ENCODE data around the gene CD46. TPM values are rescaled to one million over a fixed set of nuclear protein-coding genes. Genes with fewer than 3 reads are reported as not detected.

Gene CD46
- polyA plus RNA-seq, 1 donor from 2014 or later, result 393 TPM

- no peak overlapping the region for H2AFZ ChIP-seq (ENCODE audit: low read depth, low read length)
These were observed 4.2 kb downstream of the CD46 start for GRCh38 chr1:207755846-207756693.

GRCh38 chr1:207762622-207763021, 10.8 kb downstream of the CD46 start:
- no peaks in the 10 kb centered on the region for H3F3A ChIP-seq (ENCODE audit: insufficient read depth, low read length, poor library complexity, severe bottlenecking)
- peaks cover 5% of the 10 kb centered on the region for H3K9me3 ChIP-seq (ENCODE audit: low read length)
- H3K79me2 ChIP-seq (replicated peaks; ENCODE audit: insufficient read depth, low read length), result peaks cover 25% of the 10 kb centered on the region
- peaks cover 38% of the 10 kb centered on the region for H3K36me3 ChIP-seq (ENCODE audit: insufficient read depth, low read length)
- H3K27me3 ChIP-seq (ENCODE audit: insufficient read depth, low read depth, low read length), result no peaks in the 10 kb centered on the region
- H3K9me2 ChIP-seq (ENCODE audit: insufficient read depth, low read length), result no peaks in the 10 kb centered on the region
- no peak overlapping the region for H3K4me3 ChIP-seq (ENCODE audit: low read length)
- H3K9ac ChIP-seq (ENCODE audit: low read length), result no peak overlapping the region
- H3K27ac ChIP-seq (ENCODE audit: low read length), result no peak overlapping the region
- H3K4me2 ChIP-seq (ENCODE audit: low read length), result no peak overlapping the region
- H2AFZ ChIP-seq (ENCODE audit: low read depth, low read length), result no peak overlapping the region
- TF ChIP-seq TAF1 (IDR thresholded peaks at IDR 0.05; ENCODE audit: low read depth), result no peak
- TF ChIP-seq, protein P1, sequence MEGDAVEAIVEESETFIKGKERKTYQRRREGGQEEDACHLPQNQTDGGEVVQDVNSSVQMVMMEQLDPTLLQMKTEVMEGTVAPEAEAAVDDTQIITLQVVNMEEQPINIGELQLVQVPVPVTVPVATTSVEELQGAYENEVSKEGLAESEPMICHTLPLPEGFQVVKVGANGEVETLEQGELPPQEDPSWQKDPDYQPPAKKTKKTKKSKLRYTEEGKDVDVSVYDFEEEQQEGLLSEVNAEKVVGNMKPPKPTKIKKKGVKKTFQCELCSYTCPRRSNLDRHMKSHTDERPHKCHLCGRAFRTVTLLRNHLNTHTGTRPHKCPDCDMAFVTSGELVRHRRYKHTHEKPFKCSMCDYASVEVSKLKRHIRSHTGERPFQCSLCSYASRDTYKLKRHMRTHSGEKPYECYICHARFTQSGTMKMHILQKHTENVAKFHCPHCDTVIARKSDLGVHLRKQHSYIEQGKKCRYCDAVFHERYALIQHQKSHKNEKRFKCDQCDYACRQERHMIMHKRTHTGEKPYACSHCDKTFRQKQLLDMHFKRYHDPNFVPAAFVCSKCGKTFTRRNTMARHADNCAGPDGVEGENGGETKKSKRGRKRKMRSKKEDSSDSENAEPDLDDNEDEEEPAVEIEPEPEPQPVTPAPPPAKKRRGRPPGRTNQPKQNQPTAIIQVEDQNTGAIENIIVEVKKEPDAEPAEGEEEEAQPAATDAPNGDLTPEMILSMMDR (IDR thresholded peaks at IDR 0.05; ENCODE audit: poor library complexity, severe bottlenecking), result no peak
- TF ChIP-seq POLR2AphosphoS5 (IDR thresholded peaks at IDR 0.05), result no peak
- TF ChIP-seq REST (IDR thresholded peaks at IDR 0.05; ENCODE audit: borderline replicate concordance), result no peak
- no peak for TF ChIP-seq SMC3 (conservative IDR thresholded peaks at IDR 0.05; ENCODE audit: poor library complexity)
- no peak for TF ChIP-seq RAD21 (conservative IDR thresholded peaks at IDR 0.05)
- TF ChIP-seq MXI1 (conservative IDR thresholded peaks at IDR 0.05; ENCODE audit: poor library complexity, severe bottlenecking), result no peak
- no peak for TF ChIP-seq EP300 (conservative IDR thresholded peaks at IDR 0.05; ENCODE audit: poor library complexity, severe bottlenecking)
- no peak for TF ChIP-seq EZH2 (IDR thresholded peaks at IDR 0.05; ENCODE audit: borderline replicate concordance, insufficient read depth, low read length, poor library complexity, severe bottlenecking)
- no peaks in the 10 kb centered on the region for H4K20me1 ChIP-seq (ENCODE audit: insufficient read depth)

More at GRCh38 chr1:207755846-207756693, 4.2 kb downstream of the CD46 start:
- Histone ChIP-seq H3K27ac (ENCODE audit: low read length) (no peak overlapping the region), H3K9ac (ENCODE audit: low read length) (no peak overlapping the region), H3F3A (ENCODE audit: insufficient read depth, low read length, poor library complexity, severe bottlenecking) (no peaks in the 10 kb centered on the region), H3K9me3 (ENCODE audit: low read length) (no peaks in the 10 kb centered on the region), H3K9me2 (ENCODE audit: insufficient read depth, low read length) (no peaks in the 10 kb centered on the region), H4K20me1 (ENCODE audit: insufficient read depth) (peaks cover 8% of the 10 kb centered on the region), H3K79me2 (replicated peaks; ENCODE audit: insufficient read depth, low read length) (peaks cover 71% of the 10 kb centered on the region), H3K4me2 (ENCODE audit: low read length) (no peak overlapping the region), H3K4me3 (ENCODE audit: low read length) (peak overlapping the region; percentile 96), H3K36me3 (ENCODE audit: insufficient read depth, low read length) (peaks cover 11% of the 10 kb centered on the region), H3K27me3 (ENCODE audit: insufficient read depth, low read depth, low read length) (no peaks in the 10 kb centered on the region)
- TF ChIP-seq, protein P1 (IDR thresholded peaks at IDR 0.05; ENCODE audit: poor library complexity, severe bottlenecking), result no peak
- TF ChIP-seq RAD21 (conservative IDR thresholded peaks at IDR 0.05) (no peak), MXI1 (conservative IDR thresholded peaks at IDR 0.05; ENCODE audit: poor library complexity, severe bottlenecking) (no peak), TAF1 (IDR thresholded peaks at IDR 0.05; ENCODE audit: low read depth) (no peak), EZH2 (IDR thresholded peaks at IDR 0.05; ENCODE audit: borderline replicate concordance, insufficient read depth, low read length, poor library complexity, severe bottlenecking) (no peak), SMC3 (conservative IDR thresholded peaks at IDR 0.05; ENCODE audit: poor library complexity) (no peak), POLR2AphosphoS5 (IDR thresholded peaks at IDR 0.05) (no peak)

Measured in neural cell (in vitro differentiated cells).